SK-N-SH (cell line): ENCODE measurements around the gene ADGB. TPM values are rescaled to one million over a fixed set of nuclear protein-coding genes. Genes with fewer than 3 reads are reported as not detected.

Experiments
- CTCF ChIA-PET: fragments of 300-600, 350-600 bp; formaldehyde crosslinking; extraction: SDS; loops from one replicate; lab custom pipeline; 2021; lab: Yijun Ruan, JAX
- POLR2A ChIA-PET: fragments of 350-600 bp; sonication (Branson Sonifier 250); formaldehyde crosslinking; extraction: SDS; loops from one replicate; lab custom pipeline; 2020; ENCODE audit warnings: antibody characterized with exemption, inconsistent platforms; lab: Yijun Ruan, JAX
- DNase-seq: peaks from one replicate; pipeline ENCODE4 v3.0.0; 2012
- H2AFZ ChIP-seq: fragments of 200-600 bp; sonication (generic); 2 replicates; pipeline ENCODE4 v1.8.1; 2016; ENCODE audit warnings: antibody characterized with exemption, mild to moderate bottlenecking, low read depth
- H3F3A ChIP-seq: fragments of 200-600 bp; sonication (generic); replicated peaks from 2 replicates; pipeline ENCODE3; 2016; ENCODE audit warnings: antibody characterized with exemption, mild to moderate bottlenecking; ENCODE audit not compliant: insufficient read depth
- H3K27ac ChIP-seq, 2 experiments: fragments of 200-500 bp in 1 of 2; fragments of 200-600 bp in 1 of 2; sonication (Bioruptor generic) in 1 of 2; sonication (generic), shearing (Covaris generic) in 1 of 2; 2 replicates each; pipeline versions ENCODE4 v1.5.1 to v1.6.1; 2014 to 2016; ENCODE audit warnings: low read depth in 2 of 2, inconsistent platforms in 1 of 2, low read length in 1 of 2, mild to moderate bottlenecking in 1 of 2, mixed read lengths in 1 of 2
- H3K27me3 ChIP-seq: fragments of 200-600 bp; sonication (generic), shearing (Covaris generic); 2 replicates; pipeline ENCODE4 v1.6.1; 2016; ENCODE audit warnings: mixed run types; ENCODE audit not compliant: insufficient read depth
- H3K36me3 ChIP-seq, 2 experiments: fragments of 200-500 bp in 1 of 2; fragments of 200-600 bp in 1 of 2; sonication (Bioruptor generic) in 1 of 2; sonication (generic) in 1 of 2; replicated peaks in 1 of 2; 2 replicates each; pipeline versions ENCODE3 to v1.5.1; 2014 to 2016; ENCODE audit warnings: low read length in 1 of 2, mild to moderate bottlenecking in 1 of 2; ENCODE audit not compliant: insufficient read depth in 2 of 2, control insufficient read depth in 1 of 2
- H3K4me1 ChIP-seq, 2 experiments: fragments of 200-500 bp in 1 of 2; fragments of 200-600 bp in 1 of 2; sonication (Bioruptor generic) in 1 of 2; sonication (generic), shearing (Covaris generic) in 1 of 2; 2 replicates each; pipeline versions ENCODE4 v1.5.1 to v1.6.1; 2014 to 2016; ENCODE audit warnings: low read depth in 1 of 2, low read length in 1 of 2, mixed run types in 1 of 2; ENCODE audit not compliant: insufficient read depth in 2 of 2, control insufficient read depth in 1 of 2
- H3K4me2 ChIP-seq: fragments of 200-600 bp; sonication (generic), shearing (Covaris generic); 2 replicates; pipeline ENCODE4 v1.6.1; 2017; ENCODE audit warnings: mixed run types
- H3K4me3 ChIP-seq, 2 experiments: fragments of 200-500 bp in 1 of 2; fragments of 200-600 bp in 1 of 2; sonication (Bioruptor generic) in 1 of 2; sonication (generic), shearing (Covaris generic) in 1 of 2; 2 replicates each; pipeline versions ENCODE4 v1.5.1 to v1.8.1; 2014 to 2016; ENCODE audit warnings: low read depth in 2 of 2, inconsistent platforms in 1 of 2, low read length in 1 of 2, mild to moderate bottlenecking in 1 of 2, mixed read lengths in 1 of 2, moderate library complexity in 1 of 2
- H3K79me2 ChIP-seq: fragments of 200-600 bp; sonication (generic); 2 replicates; pipeline ENCODE4 v1.8.1; 2017; ENCODE audit warnings: mild to moderate bottlenecking; ENCODE audit not compliant: insufficient read depth
- H3K9ac ChIP-seq: fragments of 200-600 bp; sonication (generic); 2 replicates; pipeline ENCODE4 v1.6.1; 2017; ENCODE audit warnings: mixed run types
- H3K9me2 ChIP-seq: fragments of 200-600 bp; sonication (generic); 2 replicates; pipeline ENCODE4 v1.6.1; 2017; ENCODE audit warnings: mixed run types
- H3K9me3 ChIP-seq: fragments of 200-600 bp; sonication (generic); 2 replicates; pipeline ENCODE4 v1.6.1; 2017; ENCODE audit warnings: mixed run types, mild to moderate bottlenecking, moderate library complexity
- H4K20me1 ChIP-seq: fragments of 200-600 bp; sonication (generic); 2 replicates; pipeline ENCODE4 v1.6.1; 2017; ENCODE audit warnings: mild to moderate bottlenecking, mixed run types; ENCODE audit not compliant: insufficient read depth
- CHD2 ChIP-seq: fragments of 150-350 bp; IDR thresholded peaks from 2 replicates; pipeline ENCODE4 v1.6.1; 2018; ENCODE audit warnings: low read length; ENCODE audit not compliant: partially characterized antibody
- FOXJ3 ChIP-seq: sonication (generic); formaldehyde crosslinking; IDR thresholded peaks from 2 replicates; pipeline ENCODE4 v1.5.1; 2020; ENCODE audit warnings: mild to moderate bottlenecking, missing genetic modification reagents
- GABPA ChIP-seq: IDR thresholded peaks from 2 replicates; pipeline ENCODE4 v1.4.0; 2012; ENCODE audit warnings: low read depth, mild to moderate bottlenecking
- GATA2 ChIP-seq: sonication (generic); formaldehyde crosslinking; IDR thresholded peaks from 2 replicates; pipeline ENCODE4 v1.5.0; 2020; ENCODE audit warnings: mild to moderate bottlenecking, missing genetic modification reagents
- JUND ChIP-seq: IDR thresholded peaks from 2 replicates; pipeline ENCODE4 v1.4.0; 2012
- MXI1 ChIP-seq: IDR thresholded peaks from 2 replicates; pipeline ENCODE4 v1.6.1; 2012; ENCODE audit warnings: mild to moderate bottlenecking, low read depth, low read length, improper control_type of control experiment
- NRF1 ChIP-seq: IDR thresholded peaks from 2 replicates; pipeline ENCODE4 v1.6.1; 2012; ENCODE audit warnings: low read depth, mild to moderate bottlenecking, low read length
- POLR2AphosphoS5 ChIP-seq: IDR thresholded peaks from 2 replicates; pipeline ENCODE4 v1.6.1; 2012; ENCODE audit warnings: low read depth, low read length
- RAD21 ChIP-seq: IDR thresholded peaks from 2 replicates; pipeline ENCODE4 v1.6.1; 2012; ENCODE audit warnings: mild to moderate bottlenecking, low read length
- RCOR1 ChIP-seq: fragments of 150-350 bp; IDR thresholded peaks from 2 replicates; pipeline ENCODE4 v1.6.1; 2017; ENCODE audit warnings: antibody characterized with exemption, low read length
- RFX5 ChIP-seq: IDR thresholded peaks from 2 replicates; pipeline ENCODE4 v1.6.1; 2012; ENCODE audit warnings: mild to moderate bottlenecking, improper control_type of control experiment, low read length
- SMC3 ChIP-seq: IDR thresholded peaks from 2 replicates; pipeline ENCODE4 v1.6.1; 2012; ENCODE audit warnings: low read depth, low read length, improper control_type of control experiment
- TAF1 ChIP-seq: IDR thresholded peaks from 2 replicates; pipeline ENCODE4 v1.6.1; 2012; ENCODE audit warnings: low read depth, mild to moderate bottlenecking, low read length, moderate library complexity, borderline replicate concordance
- TCF12 ChIP-seq: IDR thresholded peaks from 2 replicates; pipeline ENCODE4 v1.4.0; 2012
- WGBS: methylation state at CpG from one replicate; pipeline ENCODE4 v1.1.6; 2017; ENCODE audit warnings: low lambda C conversion rate; 5-methylcytosine and 5-hydroxymethylcytosine counted together
- polyA plus RNA-seq, 3 experiments: library from polyadenylated mRNA; depleted of rRNA; stranded (reverse); fragments of >200 nt; gene quantifications; 2 replicates each; pipeline ENCODE4 v1.2.3, GENCODE V29; 2012
- TF ChIP-seq, protein P1 (sequence below): IDR thresholded peaks from 2 replicates; pipeline ENCODE4 v1.4.0; 2012; ENCODE audit warnings: low read depth, borderline replicate concordance
- TF ChIP-seq, protein P2 (sequence below): fragments of 150-350 bp; IDR thresholded peaks from 2 replicates; pipeline ENCODE4 v1.6.1; 2016; ENCODE audit warnings: mild to moderate bottlenecking, low read depth, low read length
- TF ChIP-seq, protein P3 (sequence below): fragments of 200-600 bp; sonication (generic); IDR thresholded peaks from 2 replicates; pipeline ENCODE4 v1.6.1; 2017; ENCODE audit warnings: antibody characterized with exemption, mild to moderate bottlenecking, moderate library complexity
- TF ChIP-seq, protein P4 (sequence below): IDR thresholded peaks from 2 replicates; pipeline ENCODE4 v1.6.1; 2012; ENCODE audit warnings: mild to moderate bottlenecking, low read depth, low read length, moderate library complexity

The ADGB gene
- polyA plus RNA-seq, 1 of the 3 experiments (the other 2 are of a cell fraction): not detected

DNA sequence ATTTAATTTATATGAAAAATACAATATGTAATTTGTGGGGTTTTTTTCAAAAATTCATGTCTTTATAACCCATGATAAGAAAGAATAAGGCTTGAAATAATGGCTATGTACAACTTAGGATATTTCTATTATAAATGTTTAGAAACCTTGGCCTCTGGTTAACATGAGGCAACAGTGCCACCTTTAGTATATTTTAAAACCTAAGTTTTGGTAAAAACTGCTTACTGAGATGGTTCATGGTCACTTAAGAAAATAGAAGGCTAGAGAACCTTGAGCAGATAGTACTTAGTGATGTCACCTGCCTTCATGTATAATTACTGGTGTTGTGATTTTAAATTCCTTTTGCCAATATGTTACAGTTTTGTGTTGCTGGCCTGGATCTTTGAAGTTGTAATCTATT is 176.4 kb downstream of the ADGB start:
- Histone ChIP-seq H3K27me3 (no peaks in the 10 kb centered on the region), H3K79me2 (no peaks in the 10 kb centered on the region), H3K4me1 (no peaks in the 10 kb centered on the region), H3K4me3 (no peak overlapping the region), H3K27ac (no peak overlapping the region), H4K20me1 (no peaks in the 10 kb centered on the region), H3K4me2 (no peak overlapping the region), H3K9me2 (no peaks in the 10 kb centered on the region), H3K9ac (no peak overlapping the region), H3K36me3 (no peaks in the 10 kb centered on the region), H3K9me3 (no peaks in the 10 kb centered on the region), H2AFZ (no peak overlapping the region), H3F3A (no peaks in the 10 kb centered on the region)
- POLR2A ChIA-PET: no interaction called here
- CTCF ChIA-PET: interaction anchor here (1.2 to 2.8 kb wide), 2 partner anchors 10 to 846 kb away, joined by 4 to 14 read pairs; no protein-coding TSS in a partner anchor
- TF ChIP-seq, protein P1, sequence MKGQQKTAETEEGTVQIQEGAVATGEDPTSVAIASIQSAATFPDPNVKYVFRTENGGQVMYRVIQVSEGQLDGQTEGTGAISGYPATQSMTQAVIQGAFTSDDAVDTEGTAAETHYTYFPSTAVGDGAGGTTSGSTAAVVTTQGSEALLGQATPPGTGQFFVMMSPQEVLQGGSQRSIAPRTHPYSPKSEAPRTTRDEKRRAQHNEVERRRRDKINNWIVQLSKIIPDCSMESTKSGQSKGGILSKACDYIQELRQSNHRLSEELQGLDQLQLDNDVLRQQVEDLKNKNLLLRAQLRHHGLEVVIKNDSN: no peak
- TF ChIP-seq, protein P2, sequence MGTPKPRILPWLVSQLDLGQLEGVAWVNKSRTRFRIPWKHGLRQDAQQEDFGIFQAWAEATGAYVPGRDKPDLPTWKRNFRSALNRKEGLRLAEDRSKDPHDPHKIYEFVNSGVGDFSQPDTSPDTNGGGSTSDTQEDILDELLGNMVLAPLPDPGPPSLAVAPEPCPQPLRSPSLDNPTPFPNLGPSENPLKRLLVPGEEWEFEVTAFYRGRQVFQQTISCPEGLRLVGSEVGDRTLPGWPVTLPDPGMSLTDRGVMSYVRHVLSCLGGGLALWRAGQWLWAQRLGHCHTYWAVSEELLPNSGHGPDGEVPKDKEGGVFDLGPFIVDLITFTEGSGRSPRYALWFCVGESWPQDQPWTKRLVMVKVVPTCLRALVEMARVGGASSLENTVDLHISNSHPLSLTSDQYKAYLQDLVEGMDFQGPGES: no peak
- TF ChIP-seq TAF1 (no peak), TCF12 (no peak), GABPA (no peak), RAD21 (peak; percentile 44), RCOR1 (no peak), NRF1 (no peak)
- TF ChIP-seq, protein P3, sequence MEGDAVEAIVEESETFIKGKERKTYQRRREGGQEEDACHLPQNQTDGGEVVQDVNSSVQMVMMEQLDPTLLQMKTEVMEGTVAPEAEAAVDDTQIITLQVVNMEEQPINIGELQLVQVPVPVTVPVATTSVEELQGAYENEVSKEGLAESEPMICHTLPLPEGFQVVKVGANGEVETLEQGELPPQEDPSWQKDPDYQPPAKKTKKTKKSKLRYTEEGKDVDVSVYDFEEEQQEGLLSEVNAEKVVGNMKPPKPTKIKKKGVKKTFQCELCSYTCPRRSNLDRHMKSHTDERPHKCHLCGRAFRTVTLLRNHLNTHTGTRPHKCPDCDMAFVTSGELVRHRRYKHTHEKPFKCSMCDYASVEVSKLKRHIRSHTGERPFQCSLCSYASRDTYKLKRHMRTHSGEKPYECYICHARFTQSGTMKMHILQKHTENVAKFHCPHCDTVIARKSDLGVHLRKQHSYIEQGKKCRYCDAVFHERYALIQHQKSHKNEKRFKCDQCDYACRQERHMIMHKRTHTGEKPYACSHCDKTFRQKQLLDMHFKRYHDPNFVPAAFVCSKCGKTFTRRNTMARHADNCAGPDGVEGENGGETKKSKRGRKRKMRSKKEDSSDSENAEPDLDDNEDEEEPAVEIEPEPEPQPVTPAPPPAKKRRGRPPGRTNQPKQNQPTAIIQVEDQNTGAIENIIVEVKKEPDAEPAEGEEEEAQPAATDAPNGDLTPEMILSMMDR: peak; percentile 24
- DNase-seq: no peak

DNA sequence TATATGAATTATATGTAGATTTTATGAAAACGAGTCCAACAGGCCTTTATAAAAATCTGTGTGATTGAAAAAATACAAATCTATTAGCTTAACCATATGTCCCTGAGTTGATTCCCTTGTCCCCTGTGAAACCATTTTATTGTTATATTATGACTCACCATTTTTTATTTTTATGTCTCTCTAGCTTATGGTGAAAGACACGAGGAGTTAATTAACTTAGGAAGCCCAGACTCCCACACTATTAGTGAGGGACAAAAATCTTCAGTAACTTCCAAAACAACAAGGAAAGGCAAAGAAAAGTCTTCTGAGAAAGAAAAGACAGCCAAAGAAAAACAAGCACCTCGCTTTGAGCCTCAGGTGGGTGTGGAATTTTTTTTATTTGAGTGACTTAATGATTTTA is 183.1 kb downstream of the ADGB start:
- ChIA-PET POLR2A (no interaction called here), CTCF (interaction anchor here (0.6 to 0.9 kb wide), 2 partner anchors 36 to 44 kb away, joined by 3 to 4 read pairs; no protein-coding TSS in a partner anchor)
- Histone ChIP-seq H3K9me3 (no peaks in the 10 kb centered on the region), H3K4me3 (no peak overlapping the region), H3K9ac (no peak overlapping the region), H2AFZ (no peak overlapping the region), H4K20me1 (no peaks in the 10 kb centered on the region), H3K9me2 (no peaks in the 10 kb centered on the region), H3K4me2 (no peak overlapping the region), H3K79me2 (no peaks in the 10 kb centered on the region), H3F3A (no peaks in the 10 kb centered on the region), H3K27ac (no peak overlapping the region), H3K4me1 (no peaks in the 10 kb centered on the region), H3K27me3 (no peaks in the 10 kb centered on the region), H3K36me3 (no peaks in the 10 kb centered on the region)
- TF ChIP-seq SMC3: no peak
- TF ChIP-seq RFX5: no peak
- TF ChIP-seq MXI1: no peak
- TF ChIP-seq POLR2AphosphoS5: no peak
- TF ChIP-seq, protein P4, sequence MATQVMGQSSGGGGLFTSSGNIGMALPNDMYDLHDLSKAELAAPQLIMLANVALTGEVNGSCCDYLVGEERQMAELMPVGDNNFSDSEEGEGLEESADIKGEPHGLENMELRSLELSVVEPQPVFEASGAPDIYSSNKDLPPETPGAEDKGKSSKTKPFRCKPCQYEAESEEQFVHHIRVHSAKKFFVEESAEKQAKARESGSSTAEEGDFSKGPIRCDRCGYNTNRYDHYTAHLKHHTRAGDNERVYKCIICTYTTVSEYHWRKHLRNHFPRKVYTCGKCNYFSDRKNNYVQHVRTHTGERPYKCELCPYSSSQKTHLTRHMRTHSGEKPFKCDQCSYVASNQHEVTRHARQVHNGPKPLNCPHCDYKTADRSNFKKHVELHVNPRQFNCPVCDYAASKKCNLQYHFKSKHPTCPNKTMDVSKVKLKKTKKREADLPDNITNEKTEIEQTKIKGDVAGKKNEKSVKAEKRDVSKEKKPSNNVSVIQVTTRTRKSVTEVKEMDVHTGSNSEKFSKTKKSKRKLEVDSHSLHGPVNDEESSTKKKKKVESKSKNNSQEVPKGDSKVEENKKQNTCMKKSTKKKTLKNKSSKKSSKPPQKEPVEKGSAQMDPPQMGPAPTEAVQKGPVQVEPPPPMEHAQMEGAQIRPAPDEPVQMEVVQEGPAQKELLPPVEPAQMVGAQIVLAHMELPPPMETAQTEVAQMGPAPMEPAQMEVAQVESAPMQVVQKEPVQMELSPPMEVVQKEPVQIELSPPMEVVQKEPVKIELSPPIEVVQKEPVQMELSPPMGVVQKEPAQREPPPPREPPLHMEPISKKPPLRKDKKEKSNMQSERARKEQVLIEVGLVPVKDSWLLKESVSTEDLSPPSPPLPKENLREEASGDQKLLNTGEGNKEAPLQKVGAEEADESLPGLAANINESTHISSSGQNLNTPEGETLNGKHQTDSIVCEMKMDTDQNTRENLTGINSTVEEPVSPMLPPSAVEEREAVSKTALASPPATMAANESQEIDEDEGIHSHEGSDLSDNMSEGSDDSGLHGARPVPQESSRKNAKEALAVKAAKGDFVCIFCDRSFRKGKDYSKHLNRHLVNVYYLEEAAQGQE: no peak
- no peak for TF ChIP-seq FOXJ3 (CRISPR knock-in tag)
- no peak for TF ChIP-seq CHD2
- TF ChIP-seq GATA2 (CRISPR knock-in tag): no peak
- no peak for TF ChIP-seq JUND
- no peak for DNase-seq
- WGBS: 34% methylated on average over 3 of the region's 3 CpGs
